IMR-90 (cell line): ENCODE data around the gene SAFB2.

Source experiments
- BHLHE40 ChIP-seq: fragments of 150-350 bp; IDR thresholded peaks from 2 replicates; pipeline ENCODE4 v1.6.1; 2016; ENCODE audit warnings: mild to moderate bottlenecking, low read depth, low read length
- CEBPB ChIP-seq: IDR thresholded peaks from 2 replicates; pipeline ENCODE4 v1.6.1; 2012; ENCODE audit warnings: low read depth, low read length, improper control_type of control experiment
- CHD1 ChIP-seq: IDR thresholded peaks from 2 replicates; pipeline ENCODE4 v1.6.1; 2012; ENCODE audit warnings: low read depth, low read length, improper control_type of control experiment
- CTCF ChIP-seq: conservative IDR thresholded peaks from 2 replicates; pipeline ENCODE4 v1.5.1; 2012; ENCODE audit warnings: mild to moderate bottlenecking, low read depth, low read length, improper control_type of control experiment
- FOS ChIP-seq: fragments of 150-350 bp; IDR thresholded peaks from 2 replicates; pipeline ENCODE4 v1.6.1; 2016; ENCODE audit warnings: low read depth, low read length
- MAZ ChIP-seq: IDR thresholded peaks from 2 replicates; pipeline ENCODE4 v1.6.1; 2012; ENCODE audit warnings: low read depth, mild to moderate bottlenecking, low read length, improper control_type of control experiment, moderate library complexity, borderline replicate concordance
- MXI1 ChIP-seq: IDR thresholded peaks from 2 replicates; pipeline ENCODE4 v1.6.1; 2012; ENCODE audit warnings: low read depth, mild to moderate bottlenecking, low read length, moderate library complexity, borderline replicate concordance
- NFE2L2 ChIP-seq: fragments of 150-350 bp; IDR thresholded peaks from 2 replicates; pipeline ENCODE4 v1.6.1; 2016; ENCODE audit warnings: low read depth, mild to moderate bottlenecking, low read length
- POLR2A ChIP-seq: IDR thresholded peaks from 2 replicates; pipeline ENCODE4 v1.6.1; 2012; ENCODE audit warnings: mild to moderate bottlenecking, low read depth, low read length
- RAD21 ChIP-seq: IDR thresholded peaks from 2 replicates; pipeline ENCODE4 v1.6.1; 2012; ENCODE audit warnings: low read length, improper control_type of control experiment
- RCOR1 ChIP-seq: IDR thresholded peaks from 2 replicates; pipeline ENCODE4 v1.6.1; 2012; ENCODE audit warnings: mild to moderate bottlenecking, low read length, improper control_type of control experiment; ENCODE audit not compliant: insufficient replicate concordance
- RFX5 ChIP-seq: IDR thresholded peaks from 2 replicates; pipeline ENCODE4 v1.8.0; 2012; ENCODE audit warnings: low read depth, mild to moderate bottlenecking, low read length, moderate library complexity
- SMC3 ChIP-seq: fragments of 150-350 bp; IDR thresholded peaks from 2 replicates; pipeline ENCODE4 v1.6.1; 2016; ENCODE audit warnings: low read depth, mild to moderate bottlenecking, antibody characterized with exemption, low read length, moderate library complexity
- TF ChIP-seq, protein P1 (sequence below): fragments of 150-350 bp; IDR thresholded peaks from 2 replicates; pipeline ENCODE4 v1.6.1; 2017; ENCODE audit warnings: mild to moderate bottlenecking, antibody characterized with exemption, low read length, low read depth

GRCh38 chr19:5545051-5545450 lies 77.5 kb downstream of the SAFB2 start:
- TF ChIP-seq CTCF: no peak
- no peak for TF ChIP-seq RAD21
- no peak for TF ChIP-seq SMC3
- TF ChIP-seq CHD1: no peak
- no peak for TF ChIP-seq POLR2A
- no peak for TF ChIP-seq FOS
- no peak for TF ChIP-seq CEBPB
- no peak for TF ChIP-seq RCOR1
- TF ChIP-seq, protein P1, sequence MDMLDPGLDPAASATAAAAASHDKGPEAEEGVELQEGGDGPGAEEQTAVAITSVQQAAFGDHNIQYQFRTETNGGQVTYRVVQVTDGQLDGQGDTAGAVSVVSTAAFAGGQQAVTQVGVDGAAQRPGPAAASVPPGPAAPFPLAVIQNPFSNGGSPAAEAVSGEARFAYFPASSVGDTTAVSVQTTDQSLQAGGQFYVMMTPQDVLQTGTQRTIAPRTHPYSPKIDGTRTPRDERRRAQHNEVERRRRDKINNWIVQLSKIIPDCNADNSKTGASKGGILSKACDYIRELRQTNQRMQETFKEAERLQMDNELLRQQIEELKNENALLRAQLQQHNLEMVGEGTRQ: no peak
- TF ChIP-seq BHLHE40: no peak
- no peak for TF ChIP-seq NFE2L2
- no peak for TF ChIP-seq MAZ
- TF ChIP-seq RFX5: no peak
- no peak for TF ChIP-seq MXI1
